ENCODE measurements around the gene HLA-F.

HLA-F gene

DNA sequence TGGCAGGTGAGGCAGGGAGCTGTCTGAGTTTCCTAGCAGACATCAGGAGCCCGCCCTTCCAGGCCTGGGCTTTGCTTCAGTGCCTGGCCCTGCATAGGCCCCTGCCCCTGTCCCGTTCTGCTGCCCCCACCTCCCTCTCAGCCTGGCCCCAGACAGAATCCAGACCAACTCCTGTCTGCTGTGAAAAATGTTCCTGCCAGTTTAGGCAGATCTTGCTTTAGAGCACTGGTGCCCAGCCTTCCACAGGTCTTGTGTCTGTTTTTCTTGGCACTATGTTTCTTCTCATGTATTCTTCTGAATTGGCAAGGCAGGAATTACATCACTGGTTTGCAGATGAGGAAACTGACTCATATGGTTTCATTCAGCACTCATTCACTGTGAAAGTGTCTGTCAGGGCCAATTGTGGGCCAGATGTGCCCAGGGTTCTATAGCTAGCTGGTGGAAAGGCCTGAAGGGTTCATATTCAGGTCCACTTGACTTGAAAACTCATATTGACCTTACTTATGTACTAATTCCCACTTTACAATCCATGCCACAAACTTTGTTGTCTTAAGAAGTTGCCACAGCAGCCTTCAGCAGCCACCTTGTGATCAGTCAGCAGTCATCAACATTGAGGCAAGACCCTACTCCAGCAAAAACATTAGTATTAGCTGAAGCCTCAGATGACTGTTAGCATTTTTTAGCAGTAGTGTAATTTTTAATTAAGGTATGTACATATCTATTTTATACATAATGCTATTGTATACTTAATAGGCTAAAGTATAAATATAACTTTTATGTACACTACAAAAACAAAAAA, 40.5 kb downstream of the HLA-F start:
- DNase-seq (ENCODE audit: low read depth), result no peak

DNA sequence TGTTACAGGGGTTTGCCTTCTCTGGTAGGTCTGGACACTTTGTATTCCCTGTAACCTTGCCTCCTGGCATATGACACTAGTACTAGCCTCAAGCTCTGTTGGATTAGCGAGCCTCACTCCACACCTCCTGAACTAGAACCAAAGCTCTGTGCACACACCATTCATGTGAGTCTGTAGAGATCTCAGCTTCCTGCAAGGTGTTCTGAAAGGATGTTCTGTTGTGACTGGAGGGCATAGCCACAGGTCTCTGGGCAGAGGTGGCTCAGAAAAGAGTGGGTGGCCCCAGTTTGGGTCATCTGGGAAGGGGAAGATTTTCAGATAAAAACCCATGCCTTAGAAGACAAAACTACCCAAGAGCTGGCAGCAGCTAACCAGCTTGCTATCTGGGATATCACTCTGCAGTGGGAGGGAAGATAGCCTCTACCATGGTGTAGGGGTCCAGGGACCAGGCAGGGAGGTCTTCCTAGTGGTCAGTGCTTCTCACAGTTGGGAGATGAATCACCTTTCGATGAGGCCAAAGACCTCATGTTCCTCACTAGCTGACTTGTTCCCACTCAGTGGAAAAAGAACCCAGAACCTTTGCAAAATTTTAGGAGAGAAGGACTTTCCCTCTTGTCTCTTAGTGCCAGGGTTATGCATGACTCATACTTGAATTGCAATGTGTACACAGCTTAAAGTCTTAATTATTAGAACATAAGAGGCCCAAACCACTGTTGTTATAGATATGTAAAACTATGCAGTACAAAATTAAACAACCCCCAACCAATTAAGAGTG, 41.4 kb downstream of the HLA-F start:
- DNase-seq (ENCODE audit: low read depth), result no peak

DNA sequence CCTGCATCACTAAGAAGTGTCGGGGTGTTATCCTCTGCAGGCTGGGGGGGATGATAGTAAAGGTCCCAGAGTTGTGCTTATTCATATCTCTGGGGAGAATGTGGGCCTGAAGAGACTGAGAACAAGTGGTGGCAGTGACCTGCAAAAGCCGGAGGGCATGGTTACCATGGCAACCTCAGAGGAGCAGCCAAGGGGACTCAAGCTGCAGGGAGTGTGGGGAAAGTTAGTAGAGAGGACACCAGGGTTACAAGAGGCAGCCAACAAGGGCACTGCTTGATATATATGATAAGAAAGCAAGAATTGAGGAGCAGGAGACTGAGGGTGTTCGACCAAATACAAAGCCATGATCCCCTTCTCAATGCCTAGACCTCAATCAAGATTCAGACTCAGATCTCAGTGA, 46.1 kb downstream of the HLA-F start:
- DNase-seq (ENCODE audit: low read depth), result no peak

DNA sequence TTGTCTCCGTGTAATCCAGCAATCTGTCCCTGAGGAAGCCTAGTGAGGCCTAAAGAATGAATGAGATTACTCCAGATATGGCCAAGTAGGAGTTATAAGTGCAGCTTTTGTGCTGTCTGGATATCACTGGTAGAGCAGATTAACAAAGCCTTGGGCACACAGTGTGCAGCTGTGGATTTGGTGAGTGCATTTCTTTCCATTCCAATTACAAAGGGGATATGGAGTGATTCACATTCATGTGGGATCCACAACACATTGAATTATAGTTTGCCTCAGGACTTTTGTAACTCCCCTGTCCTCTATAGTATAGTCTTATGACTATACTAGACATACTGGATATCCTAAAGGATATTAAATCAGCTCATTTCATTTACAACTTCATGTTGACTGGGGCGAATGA, 47.1 kb downstream of the HLA-F start:
- no peak for DNase-seq (ENCODE audit: low read depth)

DNA sequence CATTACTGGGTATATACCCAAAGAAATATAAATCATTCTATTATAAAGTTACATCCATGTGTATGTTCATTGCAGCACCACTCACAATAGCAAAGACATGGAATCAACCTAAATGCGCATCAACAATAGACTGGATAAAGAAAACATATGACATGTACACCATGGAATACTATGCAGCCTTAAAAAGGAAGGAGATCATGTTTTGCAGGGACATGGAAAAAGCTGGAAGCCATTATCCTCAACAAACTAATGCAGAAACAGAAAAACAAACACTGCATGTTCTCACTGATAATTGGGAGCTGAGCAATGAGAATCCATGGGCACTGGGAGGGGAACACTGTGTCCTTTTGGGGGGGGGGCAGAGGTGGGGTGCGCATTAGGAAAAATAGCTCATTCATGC, 53.5 kb downstream of the HLA-F start:
- DNase-seq (ENCODE audit: low read depth), result no peak
